Caco-2 (cell line): ENCODE measurements around the gene GGT7. TPM values are rescaled to one million over a fixed set of nuclear protein-coding genes. Genes with fewer than 3 reads are reported as not detected.
"Not testable (repeated sequence)": the region's sequence is repeated elsewhere in the genome, so short reads cannot be mapped to it uniquely, and the experiment has no call there.

Experiments used
- BruUV-seq: library from RNA; stranded (reverse); fragments of 400-500 nt; replicated peaks from 2 replicates; lab custom pipeline; 2021; lab: Mats Ljungman, UMichigan
- CTCF ChIA-PET: fragments of 300-600 bp; sonication (Branson Sonifier 250); formaldehyde crosslinking; loops from one replicate; lab custom pipeline; 2022; ENCODE audit warnings: antibody characterized with exemption; lab: Charles Lee
- POLR2A ChIA-PET: fragments of 300-600 bp; sonication (Branson Sonifier 250); formaldehyde crosslinking; loops from one replicate; lab custom pipeline; 2022; ENCODE audit warnings: antibody characterized with exemption; lab: Charles Lee
- DNase-seq, 2 experiments: peaks; one replicate each; pipeline versions ENCODE4 v3.0.0 to v3.0.0-alpha.2; 2020 to 2022
- H3K27me3 ChIP-seq: replicated peaks from 2 replicates; pipeline ENCODE4 v1.6.0; 2011; ENCODE audit warnings: low read length; ENCODE audit not compliant: control insufficient read depth, insufficient read depth
- H3K36me3 ChIP-seq: 2 replicates; pipeline ENCODE4 v1.5.1; 2011; ENCODE audit warnings: low read length; ENCODE audit not compliant: control insufficient read depth, insufficient read depth
- H3K4me1 ChIP-seq: fragments of 250-450 bp; sonication (Bioruptor Pico); 2 replicates; pipeline ENCODE4 v1.5.1; 2020; ENCODE audit warnings: mild to moderate bottlenecking
- H3K4me3 ChIP-seq: 2 replicates; pipeline ENCODE4 v1.5.1; 2011; ENCODE audit warnings: low read depth, mild to moderate bottlenecking, control low read depth, low read length
- H3K9me3 ChIP-seq: fragments of 250-450 bp; sonication (Bioruptor Pico); 2 replicates; pipeline ENCODE4 v1.5.1; 2020; ENCODE audit warnings: mild to moderate bottlenecking, moderate library complexity
- H3K27ac Mint-ChIP-seq: one replicate; pipeline ENCODE4 v1.8.0; 2022; ENCODE audit warnings: mixed read lengths; ENCODE audit not compliant: unreplicated experiment
- H3K27me3 Mint-ChIP-seq: one replicate; pipeline ENCODE4 v1.8.0; 2022; ENCODE audit warnings: mixed read lengths; ENCODE audit not compliant: insufficient read depth, unreplicated experiment
- H3K36me3 Mint-ChIP-seq: one replicate; pipeline ENCODE4 v1.8.0; 2022; ENCODE audit warnings: mild to moderate bottlenecking, mixed read lengths; ENCODE audit not compliant: insufficient read depth, unreplicated experiment
- H3K4me1 Mint-ChIP-seq: one replicate; pipeline ENCODE4 v1.8.0; 2022; ENCODE audit warnings: low read depth, mixed read lengths; ENCODE audit not compliant: unreplicated experiment
- H3K4me3 Mint-ChIP-seq: one replicate; pipeline ENCODE4 v1.8.0; 2022; ENCODE audit warnings: mild to moderate bottlenecking, moderate library complexity, mixed read lengths; ENCODE audit not compliant: unreplicated experiment
- H3K9me3 Mint-ChIP-seq: one replicate; pipeline ENCODE4 v1.8.0; 2022; ENCODE audit warnings: mixed read lengths; ENCODE audit not compliant: unreplicated experiment
- CTCF ChIP-seq, 2 experiments: fragments of 200-600 bp in 1 of 2; IDR thresholded peaks; 1 replicate in 1 of 2; 2 replicates in 1 of 2; pipeline versions ENCODE4 v1.5.1 to v1.8.0; 2011 to 2022; ENCODE audit warnings: antibody characterized with exemption in 1 of 2, control low read depth in 1 of 2, inconsistent platforms in 1 of 2, low read depth in 1 of 2, low read length in 1 of 2, mild to moderate bottlenecking in 1 of 2, moderate library complexity in 1 of 2; ENCODE audit not compliant: insufficient read depth in 1 of 2, severe bottlenecking in 1 of 2, unreplicated experiment in 1 of 2
- intact Hi-C: fragments of 100-400 bp; cut with micrococcal nuclease; formaldehyde crosslinking; loops from one replicate; pipeline ENCODE4 v1.10.0; 2022; ENCODE audit not compliant: unreplicated experiment
- total RNA-seq: library from RNA; stranded (reverse); gene quantifications from 2 replicates; pipeline ENCODE4 v1.2.3, GENCODE V29; 2022

GGT7 gene
- total RNA-seq, 1 experiment from 2014 or later = 46.2 TPM

DNA sequence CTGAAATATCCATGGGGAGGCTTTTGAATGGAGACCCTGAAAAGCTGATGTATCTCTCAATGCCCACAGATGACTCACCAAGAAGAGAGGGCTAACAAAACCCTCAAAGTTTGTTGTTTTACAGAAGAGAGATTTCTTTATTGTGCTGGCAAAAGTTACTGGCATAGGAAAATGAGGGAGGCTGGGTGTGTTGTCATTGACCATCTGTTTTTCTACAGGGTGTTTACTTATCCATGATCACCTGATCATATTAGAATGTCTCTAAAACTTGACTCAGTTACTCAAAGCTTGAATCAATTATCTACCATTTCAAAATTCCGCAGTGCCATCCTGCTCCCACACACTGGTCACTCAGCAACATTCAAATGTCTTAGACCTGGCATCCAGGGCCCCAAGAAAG, 57.0 kb downstream of the GGT7 start:
- peaks cover 14% of the 10 kb centered on the region for H3K36me3 Mint-ChIP-seq
- Histone ChIP-seq H3K4me3 (no peak overlapping the region), H3K27me3 (no peaks in the 10 kb centered on the region), H3K36me3 (no peaks in the 10 kb centered on the region), H3K9me3 (no peaks in the 10 kb centered on the region), H3K4me1 (no peaks in the 10 kb centered on the region)
- no peak for DNase-seq
- H3K4me3 Mint-ChIP-seq = no peak overlapping the region
- ChIA-PET POLR2A (no interaction called here), CTCF (no interaction called here)
- H3K9me3 Mint-ChIP-seq = no peaks in the 10 kb centered on the region
- H3K4me1 Mint-ChIP-seq = peaks cover 6% of the 10 kb centered on the region
- intact Hi-C loops = no loop called here
- H3K27me3 Mint-ChIP-seq = no peaks in the 10 kb centered on the region
- TF ChIP-seq CTCF (IDR thresholded peaks at IDR 0.05; ENCODE audit: insufficient read depth in 1 of 2, low read depth in 1 of 2, low read length in 1 of 2, severe bottlenecking in 1 of 2, unreplicated experiment in 1 of 2) = no peak
- no TSS peak for BruUV-seq
- H3K27ac Mint-ChIP-seq = no peak overlapping the region

- Histone ChIP-seq H3K27me3 (no peaks in the 10 kb centered on the region), H3K4me1 (peaks cover 7% of the 10 kb centered on the region; the same call in 1 of the 2 replicates), H3K36me3 (no peaks in the 10 kb centered on the region), H3K9me3 (no peaks in the 10 kb centered on the region), H3K4me3 (no peak overlapping the region)
- Mint-ChIP-seq H3K27me3 (no peaks in the 10 kb centered on the region), H3K4me1 (peaks cover 12% of the 10 kb centered on the region), H3K36me3 (peaks cover 51% of the 10 kb centered on the region), H3K9me3 (no peaks in the 10 kb centered on the region), H3K27ac (no peak overlapping the region), H3K4me3 (no peak overlapping the region)
- no peak for TF ChIP-seq CTCF (IDR thresholded peaks at IDR 0.05; ENCODE audit: insufficient read depth in 1 of 2, low read depth in 1 of 2, low read length in 1 of 2, severe bottlenecking in 1 of 2, unreplicated experiment in 1 of 2)
- ChIA-PET POLR2A (no interaction called here), CTCF (interaction anchor here (0.8 kb wide), 1 partner anchor 39 kb away, joined by 3 read pairs; no protein-coding TSS in a partner anchor)
- intact Hi-C loops = no loop called here
- BruUV-seq = no TSS peak
- DNase-seq = no peak
Measured at GRCh38 chr20:34808583-34808982, 64.1 kb downstream of the GGT7 start.

DNA sequence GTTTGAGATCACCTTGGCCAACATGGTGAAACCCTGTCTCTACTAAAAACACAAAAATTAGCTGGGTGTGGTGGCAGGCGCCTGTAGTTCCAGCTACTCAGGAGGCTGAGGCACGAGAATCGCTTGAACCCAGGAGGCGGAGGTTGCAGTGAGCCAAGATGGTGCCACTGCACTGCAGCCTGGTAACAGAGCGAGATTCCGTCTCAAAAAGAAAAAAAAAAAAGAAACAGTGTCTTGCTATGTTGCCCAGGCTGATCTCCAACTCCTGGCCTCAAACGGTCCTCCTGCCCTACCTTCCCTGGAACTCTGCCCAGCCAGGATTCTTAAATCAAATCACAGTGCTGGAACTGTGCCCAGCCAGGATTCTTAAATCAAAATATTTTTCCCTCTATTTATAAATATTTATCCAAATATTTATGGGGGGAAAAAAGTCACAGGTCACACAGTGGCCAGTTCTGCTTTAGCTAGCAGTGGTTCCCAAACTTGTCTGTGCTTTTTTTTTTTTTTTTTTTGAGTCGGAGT, 64.7 kb downstream of the GGT7 start:
- H3K27me3 ChIP-seq, H3K9me3 Mint-ChIP-seq, intact Hi-C loops, H3K4me3 Mint-ChIP-seq, H3K36me3 ChIP-seq, H3K4me1 ChIP-seq, H3K27me3 Mint-ChIP-seq, H3K27ac Mint-ChIP-seq, DNase-seq, H3K9me3 ChIP-seq, POLR2A ChIA-PET, H3K4me3 ChIP-seq, BruUV-seq: not testable (repeated sequence)
- Mint-ChIP-seq H3K4me1 (peaks cover 12% of the 10 kb centered on the region), H3K36me3 (peaks cover 54% of the 10 kb centered on the region)
- CTCF ChIA-PET = interaction anchor here (0.8 kb wide), 1 partner anchor 38 kb away, joined by 3 read pairs; no protein-coding TSS in a partner anchor
